Iris pigment epithelial cell (primary cell): ENCODE measurements around the gene NPIPA1.
"Not testable (repeated sequence)": the region's sequence is repeated elsewhere in the genome, so short reads cannot be mapped to it uniquely, and the experiment has no call there.

ENCODE experiments used
- DNase-seq: peaks from one replicate; pipeline ENCODE4 v3.0.0-alpha.2; 2011; ENCODE audit warnings: low read depth

NPIPA1 gene

GRCh38 chr16:14976971-14977736, 39.9 kb downstream of the NPIPA1 start:
- not testable (repeated sequence) for DNase-seq

- DNase-seq = not testable (repeated sequence)
Observed at GRCh38 chr16:14978281-14978680, 41.0 kb downstream of the NPIPA1 start.

GRCh38 chr16:14978908-14979307, 41.7 kb downstream of the NPIPA1 start:
- not testable (repeated sequence) for DNase-seq

- DNase-seq = not testable (repeated sequence)
Observed at GRCh38 chr16:14981234-14981633, 44.0 kb downstream of the NPIPA1 start.

GRCh38 chr16:14982521-14982920, 45.3 kb downstream of the NPIPA1 start:
- peak; percentile 74 for DNase-seq

- DNase-seq = not testable (repeated sequence)
Observed at GRCh38 chr16:14988092-14988491, 50.8 kb downstream of the NPIPA1 start.

- not testable (repeated sequence) for DNase-seq
Observed at GRCh38 chr16:14988661-14989191, 51.5 kb downstream of the NPIPA1 start.

GRCh38 chr16:14989291-14990281, 52.3 kb downstream of the NPIPA1 start:
- not testable (repeated sequence) for DNase-seq

- DNase-seq = not testable (repeated sequence)
Observed at GRCh38 chr16:14993277-14994151, 56.3 kb downstream of the NPIPA1 start.

- DNase-seq = peak; percentile 69
Observed at GRCh38 chr16:14996702-14997101, 59.5 kb downstream of the NPIPA1 start.

- not testable (repeated sequence) for DNase-seq
Observed at GRCh38 chr16:14998300-14998699, 61.1 kb downstream of the NPIPA1 start.

- DNase-seq = not testable (repeated sequence)
Observed at GRCh38 chr16:14999845-15000244, 62.6 kb downstream of the NPIPA1 start.
